PC-9 (cell line): ENCODE data around the gene CBR4.

Source experiments
- CTCF ChIP-seq: fragments of 200-600 bp; sonication (generic); conservative IDR thresholded peaks from 2 replicates; pipeline ENCODE4 v1.6.1; 2017; ENCODE audit warnings: mixed run types, antibody characterized with exemption, mild to moderate bottlenecking, moderate library complexity
- EZH2 ChIP-seq: fragments of 200-600 bp; sonication (generic); IDR thresholded peaks from 2 replicates; pipeline ENCODE4 v1.8.0; 2017; ENCODE audit warnings: antibody characterized with exemption, low read depth

DNA sequence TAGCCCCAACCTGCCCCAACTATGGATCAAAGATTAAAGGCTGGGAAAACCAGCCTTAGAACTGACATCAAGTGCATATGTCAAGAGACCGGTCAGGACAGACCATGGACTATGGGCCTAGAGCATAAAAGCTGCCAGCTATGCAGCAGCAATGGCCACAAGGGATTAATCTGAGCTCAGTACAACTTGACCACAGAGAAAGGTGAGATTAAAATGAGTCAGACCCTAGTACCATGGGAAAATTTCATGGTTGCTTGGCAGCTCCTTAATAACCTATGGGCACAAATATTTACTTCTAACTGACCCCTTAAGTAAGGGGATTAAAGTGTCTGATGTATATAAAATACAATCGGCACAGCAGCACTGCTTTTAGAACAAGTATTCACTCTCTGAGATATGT lies 54.4 kb downstream of the CBR4 start:
- TF ChIP-seq EZH2 (no peak), CTCF (no peak)
